H1 (cell line): ENCODE results near the gene GNG10. TPM values are rescaled to one million over a fixed set of nuclear protein-coding genes. Genes with fewer than 3 reads are reported as not detected.

Experiments used
- CTCF ChIA-PET: fragments of 300-600 bp; sonication (Branson Sonifier 250); formaldehyde crosslinking; loops from one replicate; lab custom pipeline; 2021; ENCODE audit not compliant: partially characterized antibody; lab: Charles Lee
- POLR2A ChIA-PET: fragments of 300-600 bp; sonication (Branson Sonifier 250); formaldehyde crosslinking; loops from one replicate; lab custom pipeline; 2021; ENCODE audit warnings: inconsistent platforms; ENCODE audit not compliant: partially characterized antibody; lab: Charles Lee
- DNase-seq, 2 experiments: peaks; one replicate each; pipeline versions ENCODE4 v3.0.0 to v3.0.0-alpha.2; 2010 to 2022; ENCODE audit warnings: low spot score in 2 of 2, low read depth in 1 of 2, mixed read lengths in 1 of 2
- FAIRE-seq: peaks from 2 replicates; lab custom pipeline; 2011; peaks lifted over from hg19 to GRCh38; lab: Jason Lieb, UNC
- H2AFZ ChIP-seq: 2 replicates; pipeline ENCODE4 v1.8.1; 2012; ENCODE audit warnings: low read length, inconsistent platforms
- H2AK5ac ChIP-seq: 2 replicates; pipeline ENCODE4 v1.6.1; 2013; ENCODE audit warnings: low read depth, low read length
- H2BK120ac ChIP-seq: replicated peaks from 2 replicates; pipeline ENCODE3; 2013; ENCODE audit warnings: low read depth, low read length, inconsistent platforms
- H2BK12ac ChIP-seq: 2 replicates; pipeline ENCODE4 v1.6.1; 2013; ENCODE audit warnings: low read depth, low read length
- H2BK15ac ChIP-seq: 2 replicates; pipeline ENCODE4 v1.6.1; 2013; ENCODE audit warnings: low read length
- H2BK20ac ChIP-seq: 2 replicates; pipeline ENCODE4 v1.6.1; 2013; ENCODE audit warnings: low read length
- H2BK5ac ChIP-seq: 2 replicates; pipeline ENCODE4 v1.6.1; 2013; ENCODE audit warnings: low read depth, low read length
- H3K14ac ChIP-seq: 2 replicates; pipeline ENCODE4 v1.6.1; 2013; ENCODE audit warnings: inconsistent platforms; ENCODE audit not compliant: insufficient read length
- H3K18ac ChIP-seq: 2 replicates; pipeline ENCODE4 v1.6.1; 2013; ENCODE audit warnings: low read length; ENCODE audit errors: extremely low read depth
- H3K23ac ChIP-seq: 2 replicates; pipeline ENCODE4 v1.6.1; 2013; ENCODE audit warnings: inconsistent platforms; ENCODE audit not compliant: insufficient read length
- H3K23me2 ChIP-seq: 2 replicates; pipeline ENCODE4 v1.6.1; 2013; ENCODE audit warnings: low read depth, low read length
- H3K27ac ChIP-seq: 2 replicates; pipeline ENCODE4 v1.6.1; 2011; ENCODE audit warnings: low read depth, low read length, inconsistent platforms
- H3K27me3 ChIP-seq, 4 experiments: replicated peaks in 1 of 4; 1 replicate in 1 of 4; 2 replicates in 3 of 4; pipeline versions ENCODE4 v1.6.1 to v1.8.1; 2011 to 2013; ENCODE audit warnings: low read length in 3 of 4, mild to moderate bottlenecking in 3 of 4, inconsistent platforms in 2 of 4, mixed read lengths in 2 of 4, moderate library complexity in 1 of 4; ENCODE audit not compliant: control insufficient read depth in 3 of 4, insufficient read depth in 3 of 4; ENCODE audit errors: extremely low read depth in 1 of 4
- H3K36me3 ChIP-seq, 4 experiments: 2 replicates each; pipeline versions ENCODE4 v1.6.1 to v1.8.1; 2011 to 2013; ENCODE audit warnings: mild to moderate bottlenecking in 4 of 4, low read length in 3 of 4, moderate library complexity in 2 of 4, control low read depth in 1 of 4, inconsistent platforms in 1 of 4; ENCODE audit not compliant: insufficient read depth in 4 of 4, control insufficient read depth in 2 of 4
- H3K4ac ChIP-seq: replicated peaks from 2 replicates; pipeline ENCODE3; 2013; ENCODE audit warnings: low read length, low read depth, mixed read lengths, inconsistent platforms; ENCODE audit not compliant: insufficient read length
- H3K4me1 ChIP-seq, 4 experiments: replicated peaks in 1 of 4; 1 replicate in 1 of 4; 2 replicates in 3 of 4; pipeline versions ENCODE4 v1.6.1 to v1.8.1; 2011 to 2013; ENCODE audit warnings: low read length in 3 of 4, inconsistent platforms in 2 of 4, mixed read lengths in 1 of 4; ENCODE audit not compliant: insufficient read depth in 4 of 4, control insufficient read depth in 3 of 4
- H3K4me2 ChIP-seq, 2 experiments: 2 replicates each; pipeline versions ENCODE4 v1.6.1 to v1.8.1; 2011 to 2013; ENCODE audit warnings: low read depth in 2 of 2, low read length in 2 of 2, control low read depth in 1 of 2, inconsistent platforms in 1 of 2, mild to moderate bottlenecking in 1 of 2; ENCODE audit not compliant: insufficient read depth in 1 of 2
- H3K4me3 ChIP-seq, 4 experiments: fragments of 200-600, 300-600 bp in 1 of 4; sonication (generic), shearing (Covaris generic), sonication (Bioruptor Twin) in 1 of 4; 2 replicates each; pipeline versions ENCODE4 v1.5.1 to v1.8.1; 2011 to 2016; ENCODE audit warnings: low read length in 4 of 4, low read depth in 3 of 4, control low read depth in 2 of 4, inconsistent platforms in 2 of 4, mild to moderate bottlenecking in 2 of 4, mixed read lengths in 1 of 4, moderate library complexity in 1 of 4; ENCODE audit not compliant: insufficient read depth in 2 of 4; ENCODE audit errors: extremely low read depth in 1 of 4
- H3K56ac ChIP-seq: replicated peaks from 2 replicates; pipeline ENCODE3; 2013; ENCODE audit warnings: low read depth, mild to moderate bottlenecking, mixed read lengths, low read length, inconsistent platforms; ENCODE audit not compliant: insufficient read length
- H3K79me1 ChIP-seq: 2 replicates; pipeline ENCODE4 v1.6.1; 2013; ENCODE audit warnings: low read depth, low read length, control low read depth
- H3K79me2 ChIP-seq, 2 experiments: 2 replicates each; pipeline versions ENCODE4 v1.6.1 to v1.8.1; 2012 to 2013; ENCODE audit warnings: low read length in 2 of 2, mild to moderate bottlenecking in 2 of 2, inconsistent platforms in 1 of 2; ENCODE audit not compliant: insufficient read depth in 2 of 2, control insufficient read depth in 1 of 2
- H3K9ac ChIP-seq, 4 experiments: replicated peaks in 1 of 4; 1 replicate in 1 of 4; 2 replicates in 3 of 4; pipeline versions ENCODE4 v1.6.1 to v1.8.1; 2011 to 2013; ENCODE audit warnings: low read depth in 3 of 4, low read length in 3 of 4, control low read depth in 2 of 4, mild to moderate bottlenecking in 2 of 4, moderate library complexity in 2 of 4, inconsistent platforms in 1 of 4; ENCODE audit errors: extremely low read depth in 1 of 4
- H3K9me3 ChIP-seq, 2 experiments: 2 replicates each; pipeline versions ENCODE4 v1.6.1 to v1.8.1; 2012 to 2013; ENCODE audit warnings: mild to moderate bottlenecking in 2 of 2, moderate library complexity in 2 of 2, control low read depth in 1 of 2, inconsistent platforms in 1 of 2, low read depth in 1 of 2, low read length in 1 of 2, mixed read lengths in 1 of 2; ENCODE audit not compliant: insufficient read depth in 2 of 2
- H4K20me1 ChIP-seq, 2 experiments: replicated peaks in 1 of 2; 2 replicates each; pipeline versions ENCODE3 to v1.8.1; 2011 to 2013; ENCODE audit warnings: inconsistent platforms in 2 of 2, low read length in 2 of 2, mild to moderate bottlenecking in 1 of 2; ENCODE audit not compliant: insufficient read depth in 2 of 2, control insufficient read depth in 1 of 2
- H4K5ac ChIP-seq: 2 replicates; pipeline ENCODE4 v1.6.1; 2013; ENCODE audit warnings: low read length, low read depth, mixed read lengths, inconsistent platforms; ENCODE audit not compliant: insufficient read length
- H4K8ac ChIP-seq: 2 replicates; pipeline ENCODE4 v1.8.0; 2013; ENCODE audit warnings: mild to moderate bottlenecking, moderate library complexity, low read length, inconsistent platforms; ENCODE audit not compliant: insufficient read depth; ENCODE audit errors: extremely low read depth
- H4K91ac ChIP-seq: replicated peaks from 2 replicates; pipeline ENCODE3; 2013; ENCODE audit warnings: low read length, mixed read lengths, inconsistent platforms; ENCODE audit not compliant: insufficient read length
- CHD1 ChIP-seq: IDR thresholded peaks from 2 replicates; pipeline ENCODE4 v1.6.1; 2012; ENCODE audit warnings: low read depth, low read length, improper control_type of control experiment
- EP300 ChIP-seq, 2 experiments: IDR thresholded peaks; 1 replicate in 1 of 2; 2 replicates in 1 of 2; pipeline ENCODE4 v1.6.1; 2011 to 2012; ENCODE audit warnings: low read depth in 2 of 2, low read length in 2 of 2, mild to moderate bottlenecking in 2 of 2, borderline replicate concordance in 1 of 2, inconsistent platforms in 1 of 2, moderate library complexity in 1 of 2
- FOSL1 ChIP-seq: IDR thresholded peaks from 2 replicates; pipeline ENCODE4 v1.6.1; 2011; ENCODE audit warnings: mild to moderate bottlenecking, low read depth, low read length, moderate library complexity; ENCODE audit not compliant: insufficient read depth
- KDM1A ChIP-seq: fragments of 200-600, 300-600 bp; sonication (generic); IDR thresholded peaks from 2 replicates; pipeline ENCODE4 v1.7.1; 2016; ENCODE audit warnings: mild to moderate bottlenecking, low read length, borderline replicate concordance
- KDM4A ChIP-seq: IDR thresholded peaks from one replicate; pipeline ENCODE4 v1.7.1; 2012; ENCODE audit warnings: low read depth, mild to moderate bottlenecking, moderate library complexity, low read length, inconsistent platforms; ENCODE audit not compliant: severe bottlenecking
- MAFK ChIP-seq: IDR thresholded peaks from 2 replicates; pipeline ENCODE4 v1.6.1; 2012; ENCODE audit warnings: low read depth, mild to moderate bottlenecking, improper control_type of control experiment, low read length
- NRF1 ChIP-seq: IDR thresholded peaks from 2 replicates; pipeline ENCODE4 v1.6.1; 2011; ENCODE audit warnings: mild to moderate bottlenecking, low read depth, low read length, improper control_type of control experiment
- PHF8 ChIP-seq: fragments of 200-600 bp; sonication (generic); conservative IDR thresholded peaks from 2 replicates; pipeline ENCODE4 v1.7.1; 2012; ENCODE audit warnings: low read depth, mild to moderate bottlenecking, inconsistent platforms, low read length, moderate library complexity
- SP2 ChIP-seq: IDR thresholded peaks from 2 replicates; pipeline ENCODE4 v1.6.1; 2012; ENCODE audit warnings: mild to moderate bottlenecking, low read length, inconsistent platforms
- SP4 ChIP-seq: IDR thresholded peaks from 2 replicates; pipeline ENCODE4 v1.6.1; 2012; ENCODE audit warnings: low read length, inconsistent platforms
- TCF12 ChIP-seq: IDR thresholded peaks from 2 replicates; pipeline ENCODE4 v1.6.1; 2011; ENCODE audit warnings: low read depth, mild to moderate bottlenecking, low read length
- WGBS, 2 experiments: shearing (Covaris generic) in 1 of 2; methylation state at CpG; one replicate each; pipeline versions ENCODE4 v1.1.6 to v1.1.7; 2013 to 2015; ENCODE audit warnings: low lambda C conversion rate in 2 of 2, mixed read lengths in 2 of 2, inconsistent platforms in 1 of 2, low coverage in 1 of 2, missing lambda C conversion rate in 1 of 2; ENCODE audit not compliant: insufficient replicate concordance in 2 of 2, insufficient coverage in 1 of 2, insufficient read length in 1 of 2; ENCODE audit errors: extremely low coverage in 1 of 2, missing lambda C conversion rate in 1 of 2; 5-methylcytosine and 5-hydroxymethylcytosine counted together
- polyA plus RNA-seq, 7 experiments: library from polyadenylated mRNA; depleted of rRNA in 3 of 7; stranded (reverse) in 5 of 7; unstranded in 2 of 7; fragments of >200 nt in 5 of 7; fragments of 200-250 nt in 2 of 7; gene quantifications; 1 replicate in 5 of 7; 2 replicates in 1 of 7; 4 replicates in 1 of 7; pipeline versions ENCODE4 v1.2.1 to v1.2.3, GENCODE V29; 2011 to 2013; ENCODE audit warnings: missing spikeins in 2 of 7, mixed read lengths in 2 of 7
- total RNA-seq: library from RNA; stranded (reverse); fragmentation: NEBNext Ultra II Directional; extraction: Animal tissue kit (Norgen Biotek cat#: 25700); gene quantifications from 2 replicates; pipeline ENCODE4 v1.2.1, GENCODE V29; 2021
- TF ChIP-seq, protein P1 (sequence below): IDR thresholded peaks from 2 replicates; pipeline ENCODE4 v1.6.1; 2011; ENCODE audit warnings: low read depth, mild to moderate bottlenecking, low read length; ENCODE audit not compliant: insufficient read depth

GNG10 gene
- total and polyA plus RNA-seq, 2 of the 8 experiments (the other 6 are each of a cell fraction or from before 2014, with no cell fraction given) = 24.7 to 28.5 TPM

DNA sequence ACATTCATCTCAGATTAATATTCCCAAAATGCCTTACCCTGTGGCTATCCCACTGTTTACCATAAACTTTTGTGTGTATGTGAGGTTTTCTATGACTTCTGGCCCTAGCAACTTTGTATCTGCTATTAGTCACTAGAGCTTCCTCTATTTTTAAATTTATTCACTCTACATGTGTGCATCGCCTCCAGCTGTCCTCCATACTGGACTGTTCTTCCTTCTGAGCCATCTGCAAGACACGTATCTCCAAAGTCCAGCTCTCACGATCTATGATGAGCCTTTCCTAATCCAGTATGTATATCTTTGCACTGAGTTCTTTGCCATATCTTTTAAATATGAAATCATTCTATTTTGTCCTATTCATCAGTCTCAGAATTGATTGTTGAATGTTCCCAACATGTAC is 1.7 kb upstream of the GNG10 start:
- CTCF ChIA-PET = interaction anchor here (0.6 to 0.7 kb wide), 2 partner anchors 20 to 39 kb away, joined by 3 to 4 read pairs; no protein-coding TSS in a partner anchor
- no peak overlapping the region for H4K91ac ChIP-seq
- POLR2A ChIA-PET = interaction anchor here (1.4 kb wide), 1 partner anchor 29 kb away, joined by 4 read pairs; the partner anchor contains the start of gene DNAJC25
- peaks cover 3 to 11% (median 7%) of the 10 kb centered on the region in 4 experiments; a peak in 6 of 7 replicates for H3K4me1 ChIP-seq
- no peaks in the 10 kb centered on the region for H3K27me3 ChIP-seq
- no peak overlapping the region for H3K14ac ChIP-seq
- peaks cover 0 to 8% of the 10 kb centered on the region in 2 experiments; a peak in 2 of 4 replicates for H3K79me2 ChIP-seq
- H3K36me3 ChIP-seq = no peaks in the 10 kb centered on the region
- H3K79me1 ChIP-seq = peaks cover 5% of the 10 kb centered on the region
- no peak overlapping the region for H3K56ac ChIP-seq
- no peak overlapping the region for H3K9ac ChIP-seq
- no peak overlapping the region for H2BK5ac ChIP-seq
- H3K18ac ChIP-seq = no peak overlapping the region
- no peak overlapping the region for H2BK20ac ChIP-seq
- H3K4ac ChIP-seq = no peak overlapping the region
- no peak overlapping the region for H4K8ac ChIP-seq
- DNase-seq (no peak), FAIRE-seq (no peak)
- 92% methylated on average over 3 of the region's 3 CpGs; no CpG with 5 or more reads in 1 of the 2 experiments for WGBS, 2 experiments
- no peak overlapping the region for H2BK15ac ChIP-seq
- H2AFZ ChIP-seq = no peak overlapping the region
- H3K27ac ChIP-seq = no peak overlapping the region
- H3K4me2 ChIP-seq = no peak overlapping the region
- H4K20me1 ChIP-seq = peaks cover 0 to 4% of the 10 kb centered on the region in 2 experiments
- H4K5ac ChIP-seq = no peak overlapping the region
- H3K9me3 ChIP-seq = no peaks in the 10 kb centered on the region
- no peak overlapping the region for H3K23ac ChIP-seq
- no peak overlapping the region for H2BK120ac ChIP-seq
- H2AK5ac ChIP-seq = no peak overlapping the region
- no peak overlapping the region for H3K4me3 ChIP-seq
- H3K23me2 ChIP-seq = peaks cover 9% of the 10 kb centered on the region
- H2BK12ac ChIP-seq = no peak overlapping the region
- no peak for TF ChIP-seq FOSL1
- no peak for TF ChIP-seq NRF1
- no peak for TF ChIP-seq EP300 (IDR thresholded peaks at IDR 0.05; ENCODE audit: borderline replicate concordance in 1 of 2, low read depth in 2 of 2, low read length in 2 of 2)
- TF ChIP-seq SP2 = no peak
- TF ChIP-seq KDM4A = no peak
- TF ChIP-seq KDM1A = no peak
- TF ChIP-seq TCF12 = no peak
- TF ChIP-seq, protein P1, sequence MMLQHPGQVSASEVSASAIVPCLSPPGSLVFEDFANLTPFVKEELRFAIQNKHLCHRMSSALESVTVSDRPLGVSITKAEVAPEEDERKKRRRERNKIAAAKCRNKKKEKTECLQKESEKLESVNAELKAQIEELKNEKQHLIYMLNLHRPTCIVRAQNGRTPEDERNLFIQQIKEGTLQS = no peak
- TF ChIP-seq CHD1 = no peak
- no peak for TF ChIP-seq SP4
- no peak for TF ChIP-seq MAFK
- no peak for TF ChIP-seq PHF8
